ENCODE measurements around the gene NNT.
"Not testable (repeated sequence)": the region's sequence is repeated elsewhere in the genome, so short reads cannot be mapped to it uniquely, and the experiment has no call there.

The NNT gene

GRCh38 chr5:43631182-43631910 is 28.4 kb downstream of the NNT start:
- DNase-seq: peak; percentile 13 to 91

- DNase-seq: no peak
These were observed 31.6 kb downstream of the NNT start for GRCh38 chr5:43634621-43635020.

- DNase-seq: no peak
These were observed 32.4 kb downstream of the NNT start for GRCh38 chr5:43635374-43635773.

GRCh38 chr5:43636076-43636475 is 33.1 kb downstream of the NNT start:
- no peak for DNase-seq

GRCh38 chr5:43637416-43637815 is 34.4 kb downstream of the NNT start:
- no peak for DNase-seq

- DNase-seq: no peak
These were observed 35.1 kb downstream of the NNT start for GRCh38 chr5:43638107-43638506.

GRCh38 chr5:43638546-43638945 is 35.6 kb downstream of the NNT start:
- DNase-seq: no peak

GRCh38 chr5:43639566-43639965 is 36.6 kb downstream of the NNT start:
- no peak for DNase-seq

GRCh38 chr5:43642428-43642827 is 39.4 kb downstream of the NNT start:
- no peak for DNase-seq

GRCh38 chr5:43643327-43643726 is 40.3 kb downstream of the NNT start:
- no peak for DNase-seq

GRCh38 chr5:43643750-43644149 is 40.8 kb downstream of the NNT start:
- peak in 1 of 2 donors; percentile 13 for DNase-seq

- DNase-seq: no peak
These were observed 44.0 kb downstream of the NNT start for GRCh38 chr5:43646992-43647391.

- no peak for DNase-seq
These were observed 44.8 kb downstream of the NNT start for GRCh38 chr5:43647789-43648188.

GRCh38 chr5:43648499-43649124 is 45.6 kb downstream of the NNT start:
- DNase-seq: no peak

- no peak for DNase-seq
These were observed 46.3 kb downstream of the NNT start for GRCh38 chr5:43649256-43649655.

GRCh38 chr5:43652537-43653302 is 49.7 kb downstream of the NNT start:
- no peak for DNase-seq

- DNase-seq: no peak
These were observed 55.5 kb downstream of the NNT start for GRCh38 chr5:43658509-43658908.

- no peak for DNase-seq
These were observed 56.1 kb downstream of the NNT start for GRCh38 chr5:43659075-43659474.

- no peak for DNase-seq
These were observed 58.1 kb downstream of the NNT start for GRCh38 chr5:43661102-43661501.

GRCh38 chr5:43663916-43664315 is 60.9 kb downstream of the NNT start:
- DNase-seq: no peak

- DNase-seq: no peak
These were observed 61.6 kb downstream of the NNT start for GRCh38 chr5:43664501-43665040.

GRCh38 chr5:43665749-43666148 is 62.8 kb downstream of the NNT start:
- DNase-seq: not testable (repeated sequence)

- DNase-seq: not testable (repeated sequence)
These were observed 63.7 kb downstream of the NNT start for GRCh38 chr5:43666728-43667127.

GRCh38 chr5:43667379-43667778 is 64.4 kb downstream of the NNT start:
- not testable (repeated sequence) for DNase-seq

Data from hippocampal formation (tissue), 2 donors.